Keratinocyte (primary cell): ENCODE measurements around the gene SKIL.

Source experiments
- EZH2 ChIP-seq: IDR thresholded peaks from one replicate; pipeline ENCODE4 v1.6.1; 2012; ENCODE audit warnings: inconsistent platforms, mild to moderate bottlenecking, low read length, moderate library complexity
- TF ChIP-seq, protein P1 (sequence below), 3 experiments: IDR thresholded peaks in 1 of 3; conservative IDR thresholded peaks in 1 of 3; optimal IDR thresholded peaks in 1 of 3; 2 replicates in 2 of 3; 3 replicates in 1 of 3; pipeline versions ENCODE3 to v1.5.1; 2011; ENCODE audit warnings: low read length in 3 of 3, mild to moderate bottlenecking in 3 of 3, moderate library complexity in 2 of 3, control low read depth in 1 of 3, inconsistent platforms in 1 of 3; ENCODE audit not compliant: insufficient read depth in 2 of 3; ENCODE audit errors: extremely low read depth in 1 of 3

DNA sequence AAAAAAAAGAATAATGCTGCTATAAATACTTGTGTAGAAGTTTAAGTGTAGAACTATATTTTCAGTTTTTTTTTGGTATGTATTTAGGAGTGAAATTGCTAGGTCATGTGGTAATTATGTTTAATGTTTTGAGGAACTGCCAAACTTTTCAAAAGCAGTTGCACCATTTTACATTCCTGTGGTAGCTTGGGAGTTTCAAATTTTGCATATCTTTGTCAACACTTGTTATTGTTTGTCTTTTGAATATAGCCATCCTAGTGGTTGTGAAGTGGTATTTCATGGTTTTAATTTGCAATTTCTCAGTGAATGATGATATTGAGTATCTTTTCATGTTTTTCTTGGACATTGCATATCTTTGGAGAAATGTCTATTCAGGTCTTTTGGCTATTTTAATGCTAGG lies 30.4 kb downstream of the SKIL start:
- TF ChIP-seq, protein P1, sequence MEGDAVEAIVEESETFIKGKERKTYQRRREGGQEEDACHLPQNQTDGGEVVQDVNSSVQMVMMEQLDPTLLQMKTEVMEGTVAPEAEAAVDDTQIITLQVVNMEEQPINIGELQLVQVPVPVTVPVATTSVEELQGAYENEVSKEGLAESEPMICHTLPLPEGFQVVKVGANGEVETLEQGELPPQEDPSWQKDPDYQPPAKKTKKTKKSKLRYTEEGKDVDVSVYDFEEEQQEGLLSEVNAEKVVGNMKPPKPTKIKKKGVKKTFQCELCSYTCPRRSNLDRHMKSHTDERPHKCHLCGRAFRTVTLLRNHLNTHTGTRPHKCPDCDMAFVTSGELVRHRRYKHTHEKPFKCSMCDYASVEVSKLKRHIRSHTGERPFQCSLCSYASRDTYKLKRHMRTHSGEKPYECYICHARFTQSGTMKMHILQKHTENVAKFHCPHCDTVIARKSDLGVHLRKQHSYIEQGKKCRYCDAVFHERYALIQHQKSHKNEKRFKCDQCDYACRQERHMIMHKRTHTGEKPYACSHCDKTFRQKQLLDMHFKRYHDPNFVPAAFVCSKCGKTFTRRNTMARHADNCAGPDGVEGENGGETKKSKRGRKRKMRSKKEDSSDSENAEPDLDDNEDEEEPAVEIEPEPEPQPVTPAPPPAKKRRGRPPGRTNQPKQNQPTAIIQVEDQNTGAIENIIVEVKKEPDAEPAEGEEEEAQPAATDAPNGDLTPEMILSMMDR (optimal IDR thresholded peaks at IDR 0.05 in 1 of 3, IDR thresholded peaks at IDR 0.05 in 1 of 3, conservative IDR thresholded peaks at IDR 0.05 in 1 of 3; ENCODE audit: extremely low read depth in 1 of 3, insufficient read depth in 2 of 3, low read length in 3 of 3): no peak
- TF ChIP-seq EZH2: no peak
